Measurements from ENCODE around the gene ARMC9.

DNA sequence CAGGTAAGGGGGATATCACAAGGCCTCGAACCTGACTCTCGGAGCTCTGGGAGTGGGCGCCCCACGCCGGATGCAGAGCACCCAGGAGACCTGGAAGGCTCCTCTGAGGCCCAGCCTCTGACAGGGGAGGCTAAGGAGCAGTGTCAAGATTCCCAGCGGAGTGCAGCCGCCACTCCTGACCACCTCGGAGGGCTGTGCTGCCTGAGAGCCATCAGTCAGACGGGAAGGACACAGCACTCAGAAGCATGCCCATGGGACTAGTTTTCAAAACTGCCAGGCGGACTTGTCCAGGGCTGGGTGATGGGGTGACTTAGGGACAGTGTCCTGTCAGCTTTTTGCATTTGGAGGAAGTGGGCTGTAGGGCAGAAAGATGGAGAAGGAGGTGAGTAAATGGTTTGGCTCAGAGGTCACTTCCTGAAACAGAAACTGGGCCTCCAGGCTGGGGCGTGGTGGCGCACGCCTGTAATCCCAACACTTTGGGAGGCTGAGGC lies 162.5 kb downstream of the ARMC9 start:
- no peak for TF ChIP-seq POLR2A (IDR thresholded peaks at IDR 0.05)
- TF ChIP-seq, protein P1, sequence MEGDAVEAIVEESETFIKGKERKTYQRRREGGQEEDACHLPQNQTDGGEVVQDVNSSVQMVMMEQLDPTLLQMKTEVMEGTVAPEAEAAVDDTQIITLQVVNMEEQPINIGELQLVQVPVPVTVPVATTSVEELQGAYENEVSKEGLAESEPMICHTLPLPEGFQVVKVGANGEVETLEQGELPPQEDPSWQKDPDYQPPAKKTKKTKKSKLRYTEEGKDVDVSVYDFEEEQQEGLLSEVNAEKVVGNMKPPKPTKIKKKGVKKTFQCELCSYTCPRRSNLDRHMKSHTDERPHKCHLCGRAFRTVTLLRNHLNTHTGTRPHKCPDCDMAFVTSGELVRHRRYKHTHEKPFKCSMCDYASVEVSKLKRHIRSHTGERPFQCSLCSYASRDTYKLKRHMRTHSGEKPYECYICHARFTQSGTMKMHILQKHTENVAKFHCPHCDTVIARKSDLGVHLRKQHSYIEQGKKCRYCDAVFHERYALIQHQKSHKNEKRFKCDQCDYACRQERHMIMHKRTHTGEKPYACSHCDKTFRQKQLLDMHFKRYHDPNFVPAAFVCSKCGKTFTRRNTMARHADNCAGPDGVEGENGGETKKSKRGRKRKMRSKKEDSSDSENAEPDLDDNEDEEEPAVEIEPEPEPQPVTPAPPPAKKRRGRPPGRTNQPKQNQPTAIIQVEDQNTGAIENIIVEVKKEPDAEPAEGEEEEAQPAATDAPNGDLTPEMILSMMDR (IDR thresholded peaks at IDR 0.05), result no peak

All from uterus (tissue), 2 donors.